Fibroblast of peridontal ligament (primary cell): Measurements from ENCODE around the gene TEX36.
"Not testable (repeated sequence)": the region's sequence is repeated elsewhere in the genome, so short reads cannot be mapped to it uniquely, and the experiment has no call there.

Experiments used
- DNase-seq: peaks from one replicate; pipeline ENCODE4 v3.0.0-alpha.2; 2010; ENCODE audit errors: extremely low read depth

TEX36 gene

DNA sequence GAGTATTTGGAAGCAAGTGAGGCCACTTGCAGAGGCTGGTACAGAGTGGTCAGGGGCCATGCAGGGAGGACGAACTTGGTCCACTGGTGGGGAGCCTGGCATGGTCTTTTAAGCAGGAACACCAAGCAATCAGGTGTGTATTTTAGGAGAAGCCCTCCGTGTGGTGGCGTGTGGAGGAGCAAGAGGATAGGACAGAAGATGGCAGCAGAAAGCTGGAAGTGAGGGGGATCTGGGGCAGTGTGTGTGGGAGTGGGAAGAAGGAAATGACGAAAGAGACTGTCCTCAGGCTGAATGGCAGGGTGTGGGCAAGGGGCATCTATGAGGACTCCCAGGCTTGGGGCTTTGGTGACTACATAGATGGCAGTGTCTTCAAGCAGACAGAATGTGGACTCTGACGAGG is 51.2 kb downstream of the TEX36 start:
- no peak for DNase-seq

DNA sequence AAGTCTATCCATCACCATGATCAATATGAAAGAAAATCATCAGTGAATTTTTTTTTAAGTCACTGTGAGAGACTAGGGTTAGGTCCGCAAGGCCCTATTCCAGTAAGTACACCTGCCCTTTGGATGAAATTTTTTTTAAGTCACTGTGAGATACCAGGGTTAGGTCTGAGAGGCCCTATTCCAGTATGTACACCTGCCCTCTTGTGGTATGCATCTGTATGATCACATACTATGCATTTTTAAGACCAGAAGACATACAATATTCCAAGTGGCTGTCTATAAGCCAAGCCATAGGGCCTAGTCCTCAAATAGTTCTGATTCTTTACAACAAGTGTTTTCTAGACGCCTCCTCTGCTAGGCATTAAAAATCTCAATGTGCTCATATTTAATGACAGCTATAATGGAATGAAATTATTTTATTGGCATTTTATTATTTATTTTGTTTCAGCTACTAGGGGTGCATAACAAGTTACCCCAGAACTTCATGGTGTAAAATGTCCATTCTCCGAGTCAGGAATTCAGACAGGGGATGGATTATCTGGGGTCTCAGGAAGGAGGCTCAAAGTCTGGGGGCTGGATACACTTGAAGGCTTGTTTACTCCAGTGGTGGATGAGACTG is 53.1 kb downstream of the TEX36 start:
- peak; percentile 40 for DNase-seq

DNA sequence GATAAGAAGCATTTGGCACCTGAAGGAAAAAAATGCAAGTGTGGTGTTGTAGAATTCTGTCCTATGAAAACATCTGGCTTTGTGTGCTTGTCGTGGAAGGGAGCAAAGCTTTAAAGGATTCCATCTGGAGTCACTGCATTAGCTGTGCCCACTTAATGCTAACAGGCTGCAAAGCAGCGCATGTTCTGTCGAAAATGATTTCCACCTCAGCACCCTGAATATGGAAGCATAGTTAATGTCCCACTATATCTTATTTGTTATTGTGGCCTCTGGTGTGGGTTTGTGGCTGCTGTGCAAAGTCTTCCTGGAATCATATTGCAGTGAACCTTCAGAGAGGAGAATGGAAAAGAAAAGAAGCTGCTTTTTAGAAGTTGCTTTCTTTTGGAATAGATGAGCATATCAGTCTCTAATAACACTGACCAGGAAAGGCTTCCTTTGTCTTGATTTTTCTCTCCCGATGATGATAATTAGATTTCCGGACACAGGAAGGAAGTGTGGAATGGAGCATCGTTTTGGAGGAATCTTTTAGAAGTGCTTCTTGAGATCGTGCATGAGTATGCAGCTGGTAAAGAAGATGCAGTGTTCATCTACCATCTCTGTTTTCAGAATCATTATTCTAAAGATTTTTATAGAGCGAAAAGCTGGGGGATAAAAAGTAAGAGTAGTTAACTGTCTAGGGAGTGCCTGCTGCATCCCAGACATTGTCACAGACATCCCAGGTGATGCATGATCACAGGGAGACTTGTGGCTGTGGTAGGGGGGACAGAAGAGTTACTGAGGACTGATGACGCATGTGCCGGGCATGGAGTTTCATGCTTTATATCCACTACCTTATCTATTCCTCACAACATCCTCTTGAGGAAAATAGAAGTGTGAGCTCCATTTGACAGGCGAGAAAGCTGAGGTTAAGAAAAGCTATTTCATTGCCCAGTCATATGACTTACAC is 54.6 kb downstream of the TEX36 start:
- DNase-seq, result no peak

DNA sequence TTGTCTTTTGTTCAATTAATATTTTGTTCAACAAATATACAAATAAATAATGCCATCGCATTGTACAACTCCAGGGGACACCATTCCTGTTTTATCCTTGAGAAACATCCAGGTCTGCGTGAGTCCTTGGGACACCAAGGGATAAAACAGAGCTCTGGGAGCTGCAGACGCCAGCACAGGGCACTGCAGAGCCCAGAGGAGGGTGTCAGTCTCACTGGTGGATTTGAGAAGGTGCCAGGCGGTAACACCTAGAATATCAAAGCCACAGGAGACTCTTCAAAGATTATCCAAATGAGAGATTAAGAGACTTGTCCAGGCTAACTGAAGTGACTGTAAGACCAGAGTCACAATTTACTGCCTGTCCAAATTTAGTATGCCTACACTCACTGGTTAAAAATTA is 55.3 kb downstream of the TEX36 start:
- no peak for DNase-seq

DNA sequence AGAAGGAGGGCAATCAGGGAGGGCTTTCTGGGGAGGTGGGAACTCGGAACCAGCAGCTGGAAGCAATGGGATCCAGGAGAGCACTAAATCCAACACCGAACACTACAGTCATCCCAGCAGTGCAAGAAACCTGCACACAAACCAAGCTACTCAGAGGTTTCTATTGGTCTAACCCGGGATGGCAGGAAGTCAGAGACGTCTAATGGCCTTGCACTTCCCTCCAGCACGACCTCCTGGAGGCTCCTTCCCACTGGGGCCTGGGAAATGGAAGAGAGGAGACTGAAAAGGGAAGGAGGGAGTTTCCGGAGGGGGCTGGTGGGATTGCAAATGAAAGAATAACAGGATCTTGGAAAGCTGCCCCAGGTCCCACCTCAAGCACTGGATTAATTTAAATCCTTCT is 56.3 kb downstream of the TEX36 start:
- DNase-seq, result no peak

DNA sequence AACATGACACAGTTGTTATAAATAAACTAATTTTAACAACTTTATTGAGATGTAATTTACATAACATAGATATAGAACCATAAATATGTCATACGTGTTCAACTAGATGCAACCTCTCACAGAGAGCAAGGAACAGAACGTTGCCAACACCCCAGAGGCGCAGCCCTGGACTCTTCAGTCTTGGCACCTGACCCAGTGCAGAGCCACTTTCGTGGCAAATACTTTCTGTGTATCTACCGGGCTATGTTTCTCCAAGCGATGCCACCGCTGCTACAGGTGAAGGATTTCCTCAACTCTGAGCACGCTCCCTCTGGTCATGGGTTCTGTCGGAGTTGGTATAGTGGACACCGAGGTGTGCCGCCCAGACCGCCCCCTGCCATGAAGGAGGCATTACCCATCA is 57.4 kb downstream of the TEX36 start:
- DNase-seq, result no peak

DNA sequence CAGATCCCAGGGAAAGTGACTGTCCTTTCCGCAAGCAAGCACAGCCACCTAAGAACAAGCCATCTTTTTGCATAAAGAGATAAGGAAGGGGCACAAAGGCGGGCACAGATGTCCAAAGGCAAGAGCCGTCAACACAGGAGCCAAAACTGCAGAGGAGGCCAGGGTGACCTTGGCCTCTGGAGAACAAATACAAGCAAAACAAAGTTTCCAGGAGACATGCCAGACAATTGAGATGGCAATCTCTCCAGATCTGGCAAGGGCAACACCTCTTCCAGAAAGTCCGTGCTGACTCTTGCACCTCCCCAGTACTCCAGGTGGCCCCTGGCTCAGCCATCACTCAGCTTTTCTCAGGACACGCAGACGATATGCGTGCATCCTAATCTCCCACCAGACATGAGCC is 58.2 kb downstream of the TEX36 start:
- no peak for DNase-seq

DNA sequence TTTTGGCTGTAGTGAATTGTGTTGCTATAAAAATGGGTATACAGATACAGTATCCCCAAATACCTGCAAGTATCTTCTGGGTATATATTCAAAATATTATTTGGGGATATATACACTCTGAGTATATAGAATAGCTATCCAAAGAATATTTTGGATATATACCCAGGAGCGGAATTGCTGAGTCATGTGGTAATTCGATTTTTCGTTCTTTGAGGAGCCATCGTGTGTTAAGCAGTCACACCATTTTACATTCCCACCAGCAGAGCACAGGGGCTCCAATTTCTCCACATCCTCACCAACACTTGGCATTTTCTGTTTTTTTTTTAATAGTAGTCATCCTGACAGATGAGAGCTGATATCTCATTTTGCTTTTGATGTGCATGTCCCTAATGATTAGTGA is 61.9 kb downstream of the TEX36 start:
- DNase-seq, result no peak

DNA sequence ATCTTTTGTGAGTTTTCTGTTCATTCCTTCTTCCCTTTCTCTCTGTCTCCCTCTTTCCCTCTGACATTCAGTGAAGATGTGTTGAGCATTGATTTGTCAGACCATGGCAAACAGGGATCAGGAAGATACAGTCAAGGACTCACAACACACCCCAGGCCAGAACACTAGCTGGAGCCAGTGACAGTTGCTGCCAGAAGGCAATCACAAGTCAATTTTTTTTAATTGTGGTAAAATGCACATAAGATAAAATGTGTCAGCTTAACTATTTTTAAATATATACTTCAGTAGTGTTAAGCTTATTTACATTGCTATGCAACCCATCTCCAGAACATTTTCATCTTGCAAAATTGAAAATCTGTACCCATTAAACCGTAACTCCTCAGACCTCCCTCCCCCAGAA is 62.6 kb downstream of the TEX36 start:
- no peak for DNase-seq

DNA sequence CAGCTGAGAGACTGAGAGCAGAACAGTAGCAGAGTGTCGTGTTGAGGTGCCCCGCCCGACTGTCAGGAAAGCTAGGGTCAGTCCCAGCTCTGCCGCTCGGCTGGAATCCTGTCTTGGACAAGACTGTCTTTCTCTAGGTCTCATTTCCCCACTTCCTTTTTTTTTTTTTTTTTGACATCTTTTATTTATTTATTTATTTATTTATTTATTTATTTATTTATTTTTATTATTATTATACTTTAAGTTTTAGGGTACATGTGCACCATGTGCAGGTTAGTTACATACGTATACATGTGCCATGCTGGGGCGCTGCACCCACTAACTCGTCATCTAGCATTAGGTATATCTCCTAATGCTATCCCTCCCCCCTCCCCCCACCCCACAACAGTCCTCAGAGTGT is 69.9 kb downstream of the TEX36 start:
- not testable (repeated sequence) for DNase-seq

DNA sequence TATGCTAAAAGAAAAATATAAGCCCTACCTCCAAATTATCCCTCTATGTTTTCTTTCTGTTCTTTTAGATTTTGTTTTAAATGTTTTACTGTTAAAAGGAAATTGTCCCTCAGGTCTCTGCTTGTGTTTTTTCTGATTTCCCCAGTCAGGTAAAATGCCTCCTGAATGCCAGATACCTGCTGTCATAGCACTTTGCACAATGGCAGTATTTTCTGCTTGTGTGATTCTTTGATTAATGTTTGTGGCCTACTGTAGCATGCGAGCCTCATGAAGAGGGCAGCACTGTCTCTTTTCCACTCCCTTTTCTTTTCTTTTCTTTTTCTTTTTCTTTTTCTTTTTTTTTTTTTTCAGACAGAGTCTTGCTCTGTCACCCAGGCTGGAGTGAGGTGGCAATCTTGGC is 71.2 kb downstream of the TEX36 start:
- no peak for DNase-seq

DNA sequence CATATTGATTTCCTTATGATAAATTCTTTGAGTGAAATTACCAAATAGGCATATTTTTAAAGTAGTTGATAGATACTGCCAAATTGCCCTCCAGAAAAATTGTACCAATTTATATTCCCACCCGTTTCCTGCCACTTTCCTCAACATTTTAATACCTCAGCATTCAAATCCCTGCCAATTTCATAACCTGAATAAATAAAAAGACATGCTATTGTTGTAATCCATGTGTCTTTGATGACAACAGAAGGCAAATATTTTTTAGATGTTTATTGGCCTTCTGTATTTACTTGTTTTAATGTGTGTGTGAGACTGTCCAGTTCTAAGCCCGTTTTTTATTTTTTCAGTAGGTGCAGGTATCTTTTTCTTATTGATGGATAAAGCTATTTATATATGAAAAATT is 71.7 kb downstream of the TEX36 start:
- DNase-seq, result no peak

DNA sequence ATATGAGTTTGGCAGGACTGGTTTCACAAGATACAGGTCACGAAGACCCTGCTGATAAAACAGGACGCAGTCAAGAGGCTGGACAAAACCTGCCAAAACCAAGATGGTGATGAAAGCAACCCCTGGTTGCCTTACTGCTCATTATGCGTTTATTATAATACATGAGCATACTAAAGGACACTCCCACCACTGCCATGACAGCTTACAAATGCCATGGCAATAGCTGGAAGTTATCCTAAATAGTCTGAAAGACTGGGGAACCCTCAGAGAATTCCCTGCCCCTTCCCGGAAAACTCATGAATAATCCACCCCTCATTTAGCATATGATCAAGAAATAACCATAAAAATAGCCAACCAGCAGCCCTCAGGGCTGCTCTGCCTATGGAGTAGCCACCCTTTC is 73.1 kb downstream of the TEX36 start:
- no peak for DNase-seq

DNA sequence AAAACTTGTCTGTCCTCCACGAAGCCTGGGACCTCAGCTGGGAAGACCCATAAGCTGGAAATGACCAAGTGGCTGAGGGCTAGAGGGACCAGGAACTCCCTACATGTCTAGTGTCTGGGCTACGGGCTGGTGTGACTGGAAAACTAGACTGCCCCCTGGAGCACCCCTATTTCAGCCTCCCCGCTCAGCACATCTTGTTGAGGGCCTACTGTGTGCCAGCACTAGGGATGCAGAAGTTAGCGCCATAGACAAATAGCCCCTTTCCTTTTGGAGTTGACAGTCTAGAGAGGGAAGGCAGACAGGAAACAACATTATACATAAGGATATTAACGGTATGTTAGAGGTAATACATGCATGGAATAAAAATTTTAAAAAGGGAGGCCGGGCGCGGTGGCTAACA is 74.5 kb downstream of the TEX36 start:
- DNase-seq, result no peak

DNA sequence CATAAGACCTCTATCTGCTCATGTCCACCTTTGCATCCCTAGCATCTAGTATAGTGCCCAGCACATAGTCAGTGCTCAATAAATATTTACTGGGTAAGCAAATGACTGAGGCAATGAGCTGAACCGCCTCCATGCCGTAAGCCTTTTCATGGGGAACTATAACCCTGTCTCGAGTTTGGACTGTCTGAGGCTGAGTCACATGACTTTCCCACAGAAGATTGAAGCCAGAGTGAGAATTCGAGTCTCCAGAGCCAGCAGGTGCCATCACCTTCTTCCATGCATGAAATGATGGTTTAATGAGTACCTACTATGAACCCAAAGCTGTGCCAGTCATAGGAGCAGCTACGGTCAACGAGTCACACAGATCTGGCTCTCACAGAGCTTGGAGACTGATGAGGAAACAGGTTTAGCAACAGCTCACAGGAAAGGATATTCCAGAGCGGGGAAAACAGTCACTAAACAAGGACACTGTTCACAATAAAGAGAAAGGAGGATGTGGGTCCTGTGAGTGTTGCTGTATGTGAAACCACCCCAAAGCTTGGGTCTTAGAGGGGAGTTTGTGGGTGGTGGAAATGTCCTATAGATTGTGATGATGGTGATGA is 75.2 kb downstream of the TEX36 start:
- DNase-seq, result no peak

DNA sequence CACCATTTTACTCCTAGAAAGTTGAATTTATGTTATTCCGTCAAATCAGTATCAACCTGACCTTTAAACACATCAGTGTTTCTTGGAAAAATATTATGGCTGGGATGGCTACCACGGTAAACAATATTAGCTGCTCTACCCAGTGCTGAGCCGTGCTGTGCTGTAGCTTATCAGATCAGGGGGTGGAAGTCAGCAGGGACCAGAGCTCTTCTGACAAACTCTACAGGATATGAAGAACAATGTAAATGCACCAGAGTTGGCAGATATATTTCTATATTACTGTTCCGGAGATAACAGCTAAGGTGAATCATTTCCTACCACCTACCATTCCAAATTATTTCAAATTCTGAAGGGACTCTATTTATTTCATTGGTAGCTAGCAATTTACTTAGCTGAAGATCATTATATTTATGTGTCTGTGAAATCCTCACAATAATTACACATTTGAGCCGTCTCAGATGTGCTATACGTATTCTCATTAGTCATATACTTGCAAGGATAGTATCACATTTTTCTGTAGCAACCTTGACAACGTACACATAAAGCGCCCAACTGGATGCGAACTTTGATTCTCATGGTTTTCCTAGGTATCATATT is 76.5 kb downstream of the TEX36 start:
- DNase-seq, result no peak
